ENCODE data around the gene IQCB1.

GRCh38 chr3:121836064-121836463, 1.2 kb upstream of the IQCB1 start:
- TF ChIP-seq CTCF (IDR thresholded peaks at IDR 0.05): no peak
- no peak for TF ChIP-seq POLR2A (IDR thresholded peaks at IDR 0.05)
